ENCODE results near the gene TTLL11. TPM values are rescaled to one million over a fixed set of nuclear protein-coding genes. Genes with fewer than 3 reads are reported as not detected.

TTLL11 gene
- total and polyA plus RNA-seq, 2 of the 8 experiments (the other 6 are each of a cell fraction or from before 2014, with no cell fraction given) = 0.56 to 0.80 TPM

DNA sequence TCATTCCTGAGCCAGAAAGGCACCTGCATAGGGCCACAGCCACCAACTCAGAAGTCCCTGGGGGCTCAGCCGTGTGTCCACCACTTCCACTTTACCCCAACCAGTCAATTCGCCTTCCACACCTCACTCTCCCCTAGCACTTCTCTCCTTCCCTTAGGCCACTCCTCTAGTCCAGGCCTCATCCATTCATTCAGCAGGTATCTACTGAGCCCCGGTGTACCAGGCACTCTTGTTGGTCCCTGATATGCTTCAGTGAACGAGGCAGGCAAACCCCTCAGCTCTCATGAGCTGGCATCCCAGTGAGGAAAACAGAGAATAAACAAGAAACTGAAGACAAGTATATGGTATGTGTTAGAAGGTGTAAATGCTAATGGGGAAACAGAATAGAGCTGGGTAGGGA is 37.7 kb upstream of the TTLL11 start (continued):
- TF ChIP-seq, protein P1, sequence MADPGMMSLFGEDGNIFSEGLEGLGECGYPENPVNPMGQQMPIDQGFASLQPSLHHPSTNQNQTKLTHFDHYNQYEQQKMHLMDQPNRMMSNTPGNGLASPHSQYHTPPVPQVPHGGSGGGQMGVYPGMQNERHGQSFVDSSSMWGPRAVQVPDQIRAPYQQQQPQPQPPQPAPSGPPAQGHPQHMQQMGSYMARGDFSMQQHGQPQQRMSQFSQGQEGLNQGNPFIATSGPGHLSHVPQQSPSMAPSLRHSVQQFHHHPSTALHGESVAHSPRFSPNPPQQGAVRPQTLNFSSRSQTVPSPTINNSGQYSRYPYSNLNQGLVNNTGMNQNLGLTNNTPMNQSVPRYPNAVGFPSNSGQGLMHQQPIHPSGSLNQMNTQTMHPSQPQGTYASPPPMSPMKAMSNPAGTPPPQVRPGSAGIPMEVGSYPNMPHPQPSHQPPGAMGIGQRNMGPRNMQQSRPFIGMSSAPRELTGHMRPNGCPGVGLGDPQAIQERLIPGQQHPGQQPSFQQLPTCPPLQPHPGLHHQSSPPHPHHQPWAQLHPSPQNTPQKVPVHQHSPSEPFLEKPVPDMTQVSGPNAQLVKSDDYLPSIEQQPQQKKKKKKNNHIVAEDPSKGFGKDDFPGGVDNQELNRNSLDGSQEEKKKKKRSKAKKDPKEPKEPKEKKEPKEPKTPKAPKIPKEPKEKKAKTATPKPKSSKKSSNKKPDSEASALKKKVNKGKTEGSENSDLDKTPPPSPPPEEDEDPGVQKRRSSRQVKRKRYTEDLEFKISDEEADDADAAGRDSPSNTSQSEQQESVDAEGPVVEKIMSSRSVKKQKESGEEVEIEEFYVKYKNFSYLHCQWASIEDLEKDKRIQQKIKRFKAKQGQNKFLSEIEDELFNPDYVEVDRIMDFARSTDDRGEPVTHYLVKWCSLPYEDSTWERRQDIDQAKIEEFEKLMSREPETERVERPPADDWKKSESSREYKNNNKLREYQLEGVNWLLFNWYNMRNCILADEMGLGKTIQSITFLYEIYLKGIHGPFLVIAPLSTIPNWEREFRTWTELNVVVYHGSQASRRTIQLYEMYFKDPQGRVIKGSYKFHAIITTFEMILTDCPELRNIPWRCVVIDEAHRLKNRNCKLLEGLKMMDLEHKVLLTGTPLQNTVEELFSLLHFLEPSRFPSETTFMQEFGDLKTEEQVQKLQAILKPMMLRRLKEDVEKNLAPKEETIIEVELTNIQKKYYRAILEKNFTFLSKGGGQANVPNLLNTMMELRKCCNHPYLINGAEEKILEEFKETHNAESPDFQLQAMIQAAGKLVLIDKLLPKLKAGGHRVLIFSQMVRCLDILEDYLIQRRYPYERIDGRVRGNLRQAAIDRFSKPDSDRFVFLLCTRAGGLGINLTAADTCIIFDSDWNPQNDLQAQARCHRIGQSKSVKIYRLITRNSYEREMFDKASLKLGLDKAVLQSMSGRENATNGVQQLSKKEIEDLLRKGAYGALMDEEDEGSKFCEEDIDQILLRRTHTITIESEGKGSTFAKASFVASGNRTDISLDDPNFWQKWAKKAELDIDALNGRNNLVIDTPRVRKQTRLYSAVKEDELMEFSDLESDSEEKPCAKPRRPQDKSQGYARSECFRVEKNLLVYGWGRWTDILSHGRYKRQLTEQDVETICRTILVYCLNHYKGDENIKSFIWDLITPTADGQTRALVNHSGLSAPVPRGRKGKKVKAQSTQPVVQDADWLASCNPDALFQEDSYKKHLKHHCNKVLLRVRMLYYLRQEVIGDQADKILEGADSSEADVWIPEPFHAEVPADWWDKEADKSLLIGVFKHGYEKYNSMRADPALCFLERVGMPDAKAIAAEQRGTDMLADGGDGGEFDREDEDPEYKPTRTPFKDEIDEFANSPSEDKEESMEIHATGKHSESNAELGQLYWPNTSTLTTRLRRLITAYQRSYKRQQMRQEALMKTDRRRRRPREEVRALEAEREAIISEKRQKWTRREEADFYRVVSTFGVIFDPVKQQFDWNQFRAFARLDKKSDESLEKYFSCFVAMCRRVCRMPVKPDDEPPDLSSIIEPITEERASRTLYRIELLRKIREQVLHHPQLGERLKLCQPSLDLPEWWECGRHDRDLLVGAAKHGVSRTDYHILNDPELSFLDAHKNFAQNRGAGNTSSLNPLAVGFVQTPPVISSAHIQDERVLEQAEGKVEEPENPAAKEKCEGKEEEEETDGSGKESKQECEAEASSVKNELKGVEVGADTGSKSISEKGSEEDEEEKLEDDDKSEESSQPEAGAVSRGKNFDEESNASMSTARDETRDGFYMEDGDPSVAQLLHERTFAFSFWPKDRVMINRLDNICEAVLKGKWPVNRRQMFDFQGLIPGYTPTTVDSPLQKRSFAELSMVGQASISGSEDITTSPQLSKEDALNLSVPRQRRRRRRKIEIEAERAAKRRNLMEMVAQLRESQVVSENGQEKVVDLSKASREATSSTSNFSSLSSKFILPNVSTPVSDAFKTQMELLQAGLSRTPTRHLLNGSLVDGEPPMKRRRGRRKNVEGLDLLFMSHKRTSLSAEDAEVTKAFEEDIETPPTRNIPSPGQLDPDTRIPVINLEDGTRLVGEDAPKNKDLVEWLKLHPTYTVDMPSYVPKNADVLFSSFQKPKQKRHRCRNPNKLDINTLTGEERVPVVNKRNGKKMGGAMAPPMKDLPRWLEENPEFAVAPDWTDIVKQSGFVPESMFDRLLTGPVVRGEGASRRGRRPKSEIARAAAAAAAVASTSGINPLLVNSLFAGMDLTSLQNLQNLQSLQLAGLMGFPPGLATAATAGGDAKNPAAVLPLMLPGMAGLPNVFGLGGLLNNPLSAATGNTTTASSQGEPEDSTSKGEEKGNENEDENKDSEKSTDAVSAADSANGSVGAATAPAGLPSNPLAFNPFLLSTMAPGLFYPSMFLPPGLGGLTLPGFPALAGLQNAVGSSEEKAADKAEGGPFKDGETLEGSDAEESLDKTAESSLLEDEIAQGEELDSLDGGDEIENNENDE (IDR thresholded peaks at IDR 0.05; ENCODE audit: insufficient replicate concordance, low read length) = no peak
- TF ChIP-seq CBX8 (IDR thresholded peaks at IDR 0.05; ENCODE audit: borderline replicate concordance, low read depth, low read length) (no peak), SAP30 (IDR thresholded peaks at IDR 0.05; ENCODE audit: insufficient read depth, insufficient replicate concordance, low read length) (no peak), TAF1 (IDR thresholded peaks at IDR 0.05; ENCODE audit: low read depth, low read length) (no peak)

All from H1 (cell line).